Activated CD4-positive, alpha-beta T cell treated with anti-CD3 and anti-CD28 coated beads, Interleukin-2, Interleukin-6, amounts not matched to agents 100 ng/mL and 50 ng/mL, durations not matched to agents 16 hours and 8 hours (primary cell): ENCODE measurements around the gene UBE2J2.
"Not testable (repeated sequence)": the region's sequence is repeated elsewhere in the genome, so short reads cannot be mapped to it uniquely, and the experiment has no call there.

Experiments
- DNase-seq: peaks from one replicate; pipeline ENCODE4 v3.0.0-alpha.2; 2020

Gene UBE2J2

GRCh38 chr1:1253972-1254666 is 19.5 kb downstream of the UBE2J2 start:
- DNase-seq = no peak

DNA sequence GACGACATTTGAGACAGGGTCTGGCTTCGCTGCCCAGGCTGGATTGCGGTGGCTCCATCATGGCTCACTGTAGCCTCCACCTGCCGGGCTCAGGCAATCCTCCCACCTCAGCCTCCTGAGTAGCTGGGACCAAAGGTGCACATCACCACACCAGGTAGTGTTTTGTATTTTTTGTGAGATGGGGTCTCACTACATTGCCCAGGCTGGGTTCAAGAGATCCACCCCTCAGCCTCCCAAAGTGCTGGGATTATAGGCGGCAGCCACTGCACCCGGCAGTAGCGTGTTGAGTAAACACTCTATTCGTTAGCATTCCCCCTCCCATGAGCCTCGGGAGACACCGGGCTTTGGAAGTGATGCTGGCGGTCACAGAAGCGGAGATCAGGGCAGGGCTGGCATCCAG is 20.3 kb downstream of the UBE2J2 start:
- DNase-seq = no peak

DNA sequence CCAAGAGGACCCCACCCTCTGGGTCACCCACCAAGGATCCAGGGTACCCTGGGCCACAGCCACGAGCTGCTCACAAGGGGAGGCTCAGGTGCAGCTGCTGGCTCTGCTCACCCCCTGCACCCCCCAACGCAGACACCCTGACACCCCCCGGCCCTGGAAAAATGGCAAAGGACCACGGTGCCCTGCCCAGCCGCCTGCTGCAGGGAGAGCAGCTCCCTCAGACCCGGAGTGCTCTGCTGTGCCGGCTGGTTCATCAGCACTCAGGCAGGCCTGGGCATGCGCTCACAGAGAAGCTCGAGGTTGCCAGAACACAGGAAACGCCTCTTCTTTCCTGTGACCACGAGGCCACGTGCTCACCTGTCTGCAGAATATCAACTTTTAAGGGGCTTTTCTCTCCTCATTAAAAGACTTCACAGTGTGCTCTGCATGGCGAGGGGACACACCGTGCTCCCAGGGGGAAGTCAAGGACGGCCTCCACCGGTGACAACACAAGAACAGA is 22.8 kb downstream of the UBE2J2 start:
- peak; percentile 82 for DNase-seq

DNA sequence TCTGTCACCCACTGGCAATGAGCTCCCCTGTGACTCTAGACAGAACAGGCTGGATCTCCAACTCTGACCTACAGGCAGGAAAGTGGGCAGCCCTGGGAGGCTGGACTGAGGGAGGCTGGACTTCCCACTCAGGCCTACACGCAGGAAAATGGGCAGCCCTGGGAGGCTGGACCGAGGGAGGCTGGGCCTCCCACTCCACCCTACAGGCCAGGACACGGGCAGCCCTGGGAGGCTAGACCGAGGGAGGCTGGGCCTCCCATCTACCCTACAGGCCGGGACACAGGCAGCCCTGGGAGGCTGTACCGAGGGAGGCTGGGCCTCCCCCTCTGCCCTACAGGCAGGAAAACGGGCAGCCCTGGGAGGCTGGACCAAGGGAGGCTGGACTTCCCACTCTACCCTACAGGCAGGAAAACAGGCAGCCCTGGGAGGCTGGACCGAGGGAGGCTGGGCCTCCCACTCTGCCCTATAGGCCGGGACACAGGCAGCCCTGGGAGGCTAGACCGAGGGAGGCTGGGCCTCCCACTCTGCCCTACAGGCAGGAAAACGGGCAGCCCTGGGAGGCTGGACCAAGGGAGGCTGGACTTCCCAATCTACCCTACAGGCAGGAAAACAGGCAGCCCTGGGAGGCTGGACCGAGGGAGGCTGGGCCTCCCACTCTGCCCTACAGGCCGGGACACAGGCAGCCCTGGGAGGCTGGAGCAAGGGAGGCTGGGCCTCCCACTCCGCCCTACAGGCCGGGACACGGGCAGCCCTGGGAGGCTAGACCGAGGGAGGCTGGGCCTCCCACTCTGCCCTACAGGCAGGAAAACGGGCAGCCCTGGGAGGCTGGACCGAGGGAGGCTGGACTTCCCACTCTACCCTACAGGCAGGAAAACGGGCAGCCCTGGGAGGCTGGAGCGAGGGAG is 25.4 kb downstream of the UBE2J2 start:
- DNase-seq = not testable (repeated sequence)

- no peak for DNase-seq
These were observed 26.2 kb downstream of the UBE2J2 start for GRCh38 chr1:1247341-1247913.

DNA sequence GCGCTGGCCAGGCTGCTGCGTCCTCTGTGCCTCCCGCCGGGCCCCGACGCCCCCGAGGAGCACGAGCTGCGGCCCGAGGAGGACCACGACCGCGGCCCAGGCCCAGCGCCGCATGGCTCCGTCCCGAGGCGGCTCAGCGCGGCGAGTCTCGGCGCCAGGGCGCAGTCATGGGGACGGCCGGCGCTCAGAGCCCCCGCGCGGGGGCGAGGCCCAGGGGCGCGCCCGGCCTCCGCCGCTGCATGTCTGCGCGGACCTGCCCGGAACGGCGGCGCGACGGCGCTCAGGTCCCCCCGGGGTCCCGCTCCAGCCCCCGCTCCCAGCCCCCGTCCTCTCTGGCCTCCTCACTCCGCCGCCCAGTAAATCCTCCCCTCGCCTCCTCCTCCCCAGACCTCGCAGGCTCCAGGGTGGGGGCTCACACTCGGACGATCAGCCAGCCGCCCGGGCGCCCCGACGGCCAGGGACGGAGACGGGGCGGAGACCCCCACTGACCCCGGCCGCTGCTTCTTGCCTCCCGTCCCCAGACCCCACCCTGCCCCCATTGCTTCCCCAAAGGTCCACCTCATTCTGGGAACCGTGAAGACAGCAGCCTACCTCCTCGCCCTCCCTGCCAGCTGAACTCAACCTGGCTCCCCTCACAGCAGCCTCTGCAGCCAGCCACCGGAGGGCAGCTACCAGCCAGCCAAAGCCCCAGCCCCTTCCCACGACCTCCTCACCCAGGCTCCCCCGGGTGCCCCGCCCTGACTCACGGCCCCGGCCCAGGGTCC is 26.9 kb downstream of the UBE2J2 start, which contains the start of gene C1QTNF12:
TSS of gene C1QTNF12 (minus strand) at position 146 of the 764 bp plus-strand sequence. CDS start at position 114, 32 bp downstream.
- DNase-seq = no peak

- DNase-seq = no peak
These were observed 27.7 kb downstream of the UBE2J2 start for GRCh38 chr1:1245817-1246576.

GRCh38 chr1:1245178-1245816 is 28.4 kb downstream of the UBE2J2 start:
- DNase-seq = no peak

- DNase-seq = no peak
These were observed 29.4 kb downstream of the UBE2J2 start for GRCh38 chr1:1244192-1244811.

DNA sequence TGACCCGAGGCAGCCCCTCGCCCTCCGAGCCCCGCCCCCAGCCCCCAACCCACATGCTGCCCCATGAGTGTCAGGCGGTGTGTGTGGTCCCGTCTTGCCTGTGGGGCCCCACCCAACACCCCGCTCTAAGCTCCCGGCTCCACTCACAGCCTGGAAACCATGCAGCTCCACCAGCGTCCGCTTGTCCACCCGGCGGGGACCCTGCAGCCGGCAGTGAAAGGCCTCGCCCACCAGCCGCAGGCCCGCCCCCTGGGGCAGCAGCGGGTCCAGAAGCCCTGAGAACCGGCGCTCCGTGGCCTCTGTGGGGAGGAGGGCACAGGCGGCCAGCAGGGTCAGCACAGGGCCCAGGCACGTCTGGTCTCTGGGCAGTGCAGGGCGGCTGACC is 29.9 kb downstream of the UBE2J2 start:
- DNase-seq = no peak

DNA sequence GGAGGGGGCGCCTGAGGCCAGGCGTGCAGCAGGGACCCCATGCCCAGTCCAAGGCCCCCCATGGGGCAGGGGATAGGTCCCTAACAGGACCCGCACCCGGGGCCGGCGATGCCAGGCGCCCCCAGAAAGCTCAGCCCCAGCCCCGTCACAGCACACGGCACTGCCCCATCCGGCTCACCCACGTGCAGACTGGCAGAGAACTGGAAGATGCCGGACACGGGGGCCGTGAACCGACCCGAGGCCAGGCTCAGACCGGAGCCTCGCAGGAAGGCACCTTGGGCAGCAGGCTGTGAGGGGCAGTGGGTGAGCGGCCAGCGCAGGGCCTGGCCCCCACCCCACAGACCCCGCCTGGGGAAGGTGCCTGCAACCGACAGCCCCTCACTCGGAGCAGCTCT is 30.4 kb downstream of the UBE2J2 start:
- DNase-seq = no peak

DNA sequence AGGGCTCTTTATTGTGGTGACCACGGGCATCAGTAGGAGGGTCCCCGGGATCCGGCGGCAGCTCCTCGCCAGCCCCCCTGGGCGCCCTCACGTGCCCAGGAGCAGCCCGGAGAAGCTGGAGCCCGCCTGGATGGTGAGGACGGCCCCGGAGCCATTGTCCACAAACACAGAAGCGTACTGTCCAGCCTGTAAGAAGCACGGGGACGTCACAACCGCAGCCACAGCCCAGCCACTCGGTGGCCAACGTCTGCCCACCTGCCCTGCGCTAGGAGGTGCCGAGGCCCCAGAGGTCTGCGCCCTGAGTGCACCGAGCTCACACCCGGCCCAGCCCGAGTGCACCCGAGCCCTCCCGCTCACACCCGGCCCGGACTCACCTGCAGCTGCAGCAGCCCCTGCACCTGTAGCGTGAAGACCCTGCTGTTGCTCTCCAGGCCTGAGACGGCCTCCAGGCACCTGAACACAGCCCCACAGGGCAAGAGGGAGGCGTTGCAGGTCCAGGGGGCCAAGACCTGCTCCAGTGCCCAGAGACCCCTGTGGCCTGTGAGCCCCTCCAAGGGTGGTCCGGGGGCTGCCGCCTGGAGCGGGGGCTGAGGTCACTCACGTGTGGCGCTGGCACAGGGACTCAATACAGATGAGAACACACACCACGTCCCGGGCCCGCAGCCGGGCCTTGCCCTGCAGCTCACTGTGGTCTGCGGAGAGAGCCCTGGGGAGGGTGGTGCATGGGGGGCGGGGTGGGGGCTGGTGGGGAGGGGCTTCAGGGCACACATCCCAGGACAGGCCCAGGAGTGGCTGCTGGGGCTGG is 31.0 kb downstream of the UBE2J2 start:
- DNase-seq = no peak

- DNase-seq = no peak
These were observed 31.9 kb downstream of the UBE2J2 start for GRCh38 chr1:1241588-1242219.

DNA sequence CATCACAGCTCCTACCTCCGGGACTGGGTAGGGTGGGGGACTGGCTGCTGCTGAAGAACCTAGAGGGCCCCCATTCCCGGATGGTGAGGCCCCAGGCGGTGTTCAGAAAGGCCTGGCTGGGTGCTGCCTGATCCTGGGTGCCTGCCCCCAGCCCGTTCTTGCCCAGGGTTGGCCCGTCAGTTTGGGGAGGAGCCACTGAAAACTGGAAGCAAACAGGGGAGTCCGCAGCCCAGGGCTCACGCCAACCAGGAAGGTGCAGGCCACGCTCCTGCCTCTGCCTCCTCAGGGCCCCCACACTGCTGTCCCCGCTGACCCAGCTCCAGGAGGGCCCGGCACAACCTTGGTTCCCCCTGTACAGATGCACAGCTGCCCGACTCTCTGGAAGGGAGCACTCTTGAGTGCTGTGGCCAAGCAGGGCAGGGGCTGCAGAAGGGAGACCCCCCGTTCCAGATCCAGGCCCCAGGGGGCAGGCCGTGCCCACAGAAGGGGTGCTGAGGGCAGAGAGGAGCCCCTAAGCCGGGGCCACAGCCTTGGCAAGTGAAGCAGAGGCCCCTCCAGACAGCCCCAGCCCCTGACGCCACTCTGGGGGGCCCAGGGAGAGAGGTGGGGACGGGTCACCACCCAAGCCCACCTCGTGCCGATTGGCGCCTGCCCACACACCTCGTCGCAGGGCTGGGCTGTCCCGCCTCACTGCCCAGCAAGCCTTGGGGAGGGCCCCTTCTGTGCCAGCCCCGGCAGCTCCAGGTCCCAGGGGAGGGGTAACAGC is 32.6 kb downstream of the UBE2J2 start:
- no peak for DNase-seq

DNA sequence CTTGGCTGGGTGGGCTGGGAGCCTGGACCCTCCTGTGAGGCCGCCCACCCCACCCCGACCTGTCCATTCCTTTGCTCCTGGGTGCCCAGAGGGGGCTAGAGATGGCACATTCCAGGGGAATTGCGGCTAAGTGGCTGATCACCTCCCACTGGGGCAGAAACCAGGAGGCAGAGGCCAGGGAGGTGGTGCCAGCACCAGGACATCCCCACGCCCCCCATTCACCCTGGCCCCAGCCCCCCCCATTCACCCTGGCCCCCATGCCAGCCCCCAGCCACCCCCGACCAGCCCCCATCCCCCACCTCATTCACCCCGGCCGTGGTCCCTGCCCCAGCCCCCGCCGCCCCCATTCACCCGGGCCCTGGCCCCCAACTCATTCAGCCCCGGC is 33.3 kb downstream of the UBE2J2 start:
- no peak for DNase-seq

DNA sequence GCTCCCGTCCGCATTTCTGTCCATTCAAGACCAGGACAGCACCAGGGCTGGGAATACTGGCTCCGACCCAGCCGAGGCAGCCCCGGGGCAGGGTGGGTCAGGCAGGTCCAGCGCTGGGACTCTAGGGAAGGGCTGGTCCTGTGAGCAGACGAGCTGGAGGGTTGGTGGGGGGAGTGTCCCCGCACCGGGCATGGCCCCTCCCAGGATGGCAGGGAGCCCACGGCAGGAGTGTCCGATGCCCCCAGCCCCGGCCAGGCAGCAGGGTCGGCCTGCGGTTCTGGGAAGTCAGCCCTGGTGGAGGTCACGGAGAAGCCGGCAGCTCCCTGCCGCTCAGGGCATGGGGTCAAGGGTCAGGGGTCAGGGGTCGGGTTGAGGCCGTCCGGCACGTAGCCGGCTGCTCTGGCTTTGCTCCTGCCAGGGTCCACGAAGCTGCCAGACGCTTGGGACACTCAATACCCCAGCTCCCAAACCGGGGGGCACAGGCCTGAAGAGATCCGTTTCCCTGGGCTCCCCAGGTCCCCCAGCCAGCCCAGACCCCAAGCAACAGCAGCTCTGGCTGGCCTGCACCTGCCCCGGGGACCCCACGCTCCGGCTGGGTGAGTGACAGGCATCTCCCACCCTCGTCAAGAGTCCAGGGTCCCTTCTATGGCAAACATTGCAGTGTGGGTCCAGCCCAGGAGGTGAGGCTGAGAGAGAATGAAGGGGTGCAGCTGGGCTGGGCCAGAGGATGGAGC is 33.9 kb downstream of the UBE2J2 start:
- DNase-seq = no peak

- DNase-seq = no peak
These were observed 34.4 kb downstream of the UBE2J2 start for GRCh38 chr1:1239227-1239613.

GRCh38 chr1:1238702-1239178 is 34.9 kb downstream of the UBE2J2 start:
- DNase-seq = no peak
